ENCODE results near the gene UBE2E1. TPM values are rescaled to one million over a fixed set of nuclear protein-coding genes. Genes with fewer than 3 reads are reported as not detected.

Gene UBE2E1
- total and polyA plus RNA-seq, 10 donors, result 62.6 to 106 (median 91.2) TPM

DNA sequence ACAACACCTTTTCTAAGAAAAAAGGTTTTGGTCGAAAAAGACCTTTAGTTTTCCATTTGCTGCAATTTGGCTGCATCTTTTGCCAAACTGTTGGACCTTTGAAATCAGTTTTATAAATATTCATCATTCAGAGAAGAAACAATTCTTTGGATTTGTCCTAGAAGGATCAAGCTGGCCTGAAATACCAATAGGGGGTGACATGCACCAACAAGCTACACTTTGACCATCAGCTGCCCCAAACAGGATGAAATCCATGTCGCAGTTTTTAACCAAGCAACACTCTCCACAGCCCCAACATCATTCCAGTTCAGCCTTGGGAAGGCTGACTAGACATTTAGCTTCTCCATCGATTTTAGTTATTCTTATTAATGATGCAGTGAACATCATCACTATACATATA, 121.0 kb downstream of the UBE2E1 start:
- Histone ChIP-seq H3K36me3 (peaks cover 0 to 16% (median 12%) of the 10 kb centered on the region in 6 donors), H3K27me3 (replicated peaks in 1 of 7) (no peaks in the 10 kb centered on the region), H3K4me1 (no peaks in the 10 kb centered on the region), H3K27ac (no peak overlapping the region), H3K9me3 (no peaks in the 10 kb centered on the region), H3K4me3 (no peak overlapping the region)
- 91 to 94% (median 93%) methylated on average over 3 of the region's 3 CpGs for WGBS, 5 donors
- no peak for DNase-seq
- intact Hi-C loops (cut with DNase I; ENCODE audit: low total_unique reads), result no loop called here
- TF ChIP-seq POLR2AphosphoS5 (IDR thresholded peaks at IDR 0.05) (no peak), POLR2A (IDR thresholded peaks at IDR 0.05) (no peak)
- TF ChIP-seq, protein P1, sequence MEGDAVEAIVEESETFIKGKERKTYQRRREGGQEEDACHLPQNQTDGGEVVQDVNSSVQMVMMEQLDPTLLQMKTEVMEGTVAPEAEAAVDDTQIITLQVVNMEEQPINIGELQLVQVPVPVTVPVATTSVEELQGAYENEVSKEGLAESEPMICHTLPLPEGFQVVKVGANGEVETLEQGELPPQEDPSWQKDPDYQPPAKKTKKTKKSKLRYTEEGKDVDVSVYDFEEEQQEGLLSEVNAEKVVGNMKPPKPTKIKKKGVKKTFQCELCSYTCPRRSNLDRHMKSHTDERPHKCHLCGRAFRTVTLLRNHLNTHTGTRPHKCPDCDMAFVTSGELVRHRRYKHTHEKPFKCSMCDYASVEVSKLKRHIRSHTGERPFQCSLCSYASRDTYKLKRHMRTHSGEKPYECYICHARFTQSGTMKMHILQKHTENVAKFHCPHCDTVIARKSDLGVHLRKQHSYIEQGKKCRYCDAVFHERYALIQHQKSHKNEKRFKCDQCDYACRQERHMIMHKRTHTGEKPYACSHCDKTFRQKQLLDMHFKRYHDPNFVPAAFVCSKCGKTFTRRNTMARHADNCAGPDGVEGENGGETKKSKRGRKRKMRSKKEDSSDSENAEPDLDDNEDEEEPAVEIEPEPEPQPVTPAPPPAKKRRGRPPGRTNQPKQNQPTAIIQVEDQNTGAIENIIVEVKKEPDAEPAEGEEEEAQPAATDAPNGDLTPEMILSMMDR (IDR thresholded peaks at IDR 0.05 in 8 of 11, conservative IDR thresholded peaks at IDR 0.05 in 3 of 11), result no peak

DNA sequence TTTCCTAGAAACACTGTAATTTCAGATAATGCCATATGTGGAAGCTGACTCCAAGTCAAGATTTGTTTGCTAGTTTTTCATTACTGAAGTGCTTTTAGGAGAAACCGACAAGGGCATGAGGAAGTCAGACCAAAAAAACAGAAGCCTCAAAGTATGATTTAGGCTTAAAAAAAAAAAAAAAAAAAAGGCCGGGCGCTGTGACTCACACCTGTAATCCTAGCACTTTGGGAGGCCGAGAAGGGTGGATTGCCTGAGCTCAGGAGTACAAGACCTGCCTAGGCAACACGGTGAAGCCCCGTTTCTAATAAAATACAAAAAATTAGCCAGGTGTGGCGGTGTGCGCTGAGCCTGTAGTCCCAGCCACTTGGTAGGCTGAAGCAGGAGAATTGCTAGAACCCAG, 122.8 kb downstream of the UBE2E1 start:
- TF ChIP-seq POLR2AphosphoS5 (IDR thresholded peaks at IDR 0.05) (no peak), POLR2A (IDR thresholded peaks at IDR 0.05) (no peak)
- TF ChIP-seq, protein P1 (IDR thresholded peaks at IDR 0.05 in 8 of 11, conservative IDR thresholded peaks at IDR 0.05 in 3 of 11), result no peak
- 45 to 62% (median 47%) methylated on average over 8 of the region's 8 CpGs for WGBS, 5 donors
- Histone ChIP-seq H3K9me3 (no peaks in the 10 kb centered on the region), H3K4me3 (no peak overlapping the region), H3K27me3 (replicated peaks in 1 of 7) (no peaks in the 10 kb centered on the region), H3K36me3 (no peaks in the 10 kb centered on the region), H3K4me1 (no peaks in the 10 kb centered on the region), H3K27ac (no peak overlapping the region)
- no peak for DNase-seq
- intact Hi-C loops (cut with DNase I; ENCODE audit: low total_unique reads), result no loop called here

DNA sequence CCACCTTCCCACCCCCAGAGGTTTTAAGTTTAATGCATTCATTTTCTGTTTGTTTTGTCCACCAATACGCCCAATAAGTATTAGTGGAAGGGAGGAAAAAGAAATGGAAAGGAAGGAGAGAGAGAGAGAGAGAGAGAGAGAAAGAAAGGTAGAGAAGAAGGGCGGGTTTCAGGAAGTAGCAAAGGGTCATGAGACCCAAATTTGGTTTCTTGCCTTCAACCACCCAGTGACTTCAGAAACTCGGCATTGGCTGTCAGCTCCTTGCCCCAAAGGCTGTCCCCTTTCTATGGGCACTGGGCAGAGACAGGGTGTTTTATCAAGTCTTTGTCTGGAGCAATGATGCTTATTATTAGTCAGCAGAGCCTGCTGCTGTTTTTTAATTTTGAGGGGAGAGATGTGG, 125.8 kb downstream of the UBE2E1 start:
- intact Hi-C loops (cut with DNase I; ENCODE audit: low total_unique reads), result no loop called here
- no peaks in the 10 kb centered on the region for H3K9me3 ChIP-seq
- H3K27me3 ChIP-seq (replicated peaks in 1 of 7), result no peaks in the 10 kb centered on the region
- H3K27ac ChIP-seq, result no peak overlapping the region
- no peak overlapping the region for H3K4me3 ChIP-seq
- TF ChIP-seq POLR2A (IDR thresholded peaks at IDR 0.05) (no peak), POLR2AphosphoS5 (IDR thresholded peaks at IDR 0.05) (no peak)
- TF ChIP-seq, protein P1 (IDR thresholded peaks at IDR 0.05 in 8 of 11, conservative IDR thresholded peaks at IDR 0.05 in 3 of 11), result no peak
- H3K36me3 ChIP-seq, result no peaks in the 10 kb centered on the region
- WGBS, 5 donors, result 55 to 69% (median 66%) methylated on average over 3 of the region's 3 CpGs
- no peaks in the 10 kb centered on the region for H3K4me1 ChIP-seq
- no peak for DNase-seq

DNA sequence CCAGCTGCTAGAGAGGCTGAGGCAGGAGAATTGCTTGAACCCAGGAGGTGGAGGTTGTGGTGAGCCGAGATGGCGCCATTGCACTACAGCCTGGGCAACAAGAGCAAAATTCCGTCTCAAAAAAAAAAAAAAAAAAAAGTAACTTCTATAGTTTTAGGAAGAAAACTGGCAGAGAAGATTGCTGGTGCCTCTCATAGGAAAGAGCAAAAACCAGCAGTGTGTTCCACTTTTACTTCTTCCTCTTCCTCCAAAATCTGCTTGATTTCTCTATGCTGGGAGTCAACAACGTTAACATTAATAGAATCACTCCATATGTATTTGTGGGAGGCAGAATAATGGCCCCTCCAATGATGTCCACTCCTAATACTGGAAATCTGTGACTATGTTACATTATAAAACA, 126.8 kb downstream of the UBE2E1 start:
- Histone ChIP-seq H3K4me1 (no peaks in the 10 kb centered on the region), H3K27ac (no peak overlapping the region), H3K9me3 (no peaks in the 10 kb centered on the region), H3K36me3 (no peaks in the 10 kb centered on the region), H3K4me3 (no peak overlapping the region), H3K27me3 (replicated peaks in 1 of 7) (no peaks in the 10 kb centered on the region)
- intact Hi-C loops (cut with DNase I; ENCODE audit: low total_unique reads), result no loop called here
- TF ChIP-seq, protein P1 (IDR thresholded peaks at IDR 0.05 in 8 of 11, conservative IDR thresholded peaks at IDR 0.05 in 3 of 11), result no peak
- no peak for TF ChIP-seq POLR2A (IDR thresholded peaks at IDR 0.05)
- TF ChIP-seq POLR2AphosphoS5 (IDR thresholded peaks at IDR 0.05), result no peak
- DNase-seq, result no peak
- 43 to 81% (median 59%) methylated on average over 4 of the region's 4 CpGs for WGBS, 5 donors
